Prostate gland (tissue), 2 donors: Measurements from ENCODE around the gene GYG1.

Source experiments
- POLR2A ChIP-seq: fragments of 450-650 bp; IDR thresholded peaks from one replicate; pipeline ENCODE4 v1.6.1; 2016; ENCODE audit warnings: antibody characterized with exemption, mild to moderate bottlenecking
- POLR2AphosphoS5 ChIP-seq: sonication (generic); formaldehyde crosslinking; IDR thresholded peaks from one replicate; pipeline ENCODE4 v1.6.1; 2017; ENCODE audit warnings: antibody characterized with exemption
- TF ChIP-seq, protein P1 (sequence below), 4 experiments: fragments of 200-600 bp in 2 of 4; fragments of 450-650 bp in 2 of 4; sonication (generic) in 2 of 4; IDR thresholded peaks; 1 replicate in 3 of 4; 2 replicates in 1 of 4; pipeline ENCODE4 v1.5.1; 2016 to 2019; ENCODE audit warnings: antibody characterized with exemption in 4 of 4, mild to moderate bottlenecking in 2 of 4, moderate library complexity in 2 of 4

DNA sequence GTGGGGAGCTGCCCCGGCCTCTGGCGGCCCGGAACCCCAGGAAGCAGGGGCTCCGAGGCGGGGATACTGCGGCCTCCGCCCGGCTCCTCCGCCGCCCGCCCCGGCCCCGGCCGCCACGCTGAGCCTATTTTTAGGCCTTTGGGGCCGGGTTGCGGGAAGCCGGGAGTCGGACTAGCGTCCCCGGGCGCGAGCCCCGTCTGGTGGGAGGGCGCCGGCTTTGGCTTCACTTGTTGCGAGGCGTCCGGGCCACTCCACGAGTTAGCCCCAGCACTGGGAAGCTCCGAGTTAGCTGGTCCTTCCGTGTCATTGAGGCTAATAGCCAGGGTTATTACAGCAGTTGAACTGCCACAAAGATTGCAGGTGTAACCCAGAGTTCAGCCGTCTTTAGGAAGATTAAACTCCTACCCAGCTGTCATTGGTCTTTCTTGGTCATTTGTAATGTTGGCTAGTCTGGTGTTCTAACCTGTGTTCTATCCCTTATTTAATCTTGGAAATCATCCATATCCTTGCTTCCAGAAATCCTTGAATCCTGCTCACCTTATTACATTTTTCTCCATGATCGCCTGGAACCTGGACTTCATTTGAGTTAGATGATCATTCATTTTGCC, 791 bp downstream of the GYG1 start:
- TF ChIP-seq POLR2A (no peak), POLR2AphosphoS5 (no peak)
- TF ChIP-seq, protein P1, sequence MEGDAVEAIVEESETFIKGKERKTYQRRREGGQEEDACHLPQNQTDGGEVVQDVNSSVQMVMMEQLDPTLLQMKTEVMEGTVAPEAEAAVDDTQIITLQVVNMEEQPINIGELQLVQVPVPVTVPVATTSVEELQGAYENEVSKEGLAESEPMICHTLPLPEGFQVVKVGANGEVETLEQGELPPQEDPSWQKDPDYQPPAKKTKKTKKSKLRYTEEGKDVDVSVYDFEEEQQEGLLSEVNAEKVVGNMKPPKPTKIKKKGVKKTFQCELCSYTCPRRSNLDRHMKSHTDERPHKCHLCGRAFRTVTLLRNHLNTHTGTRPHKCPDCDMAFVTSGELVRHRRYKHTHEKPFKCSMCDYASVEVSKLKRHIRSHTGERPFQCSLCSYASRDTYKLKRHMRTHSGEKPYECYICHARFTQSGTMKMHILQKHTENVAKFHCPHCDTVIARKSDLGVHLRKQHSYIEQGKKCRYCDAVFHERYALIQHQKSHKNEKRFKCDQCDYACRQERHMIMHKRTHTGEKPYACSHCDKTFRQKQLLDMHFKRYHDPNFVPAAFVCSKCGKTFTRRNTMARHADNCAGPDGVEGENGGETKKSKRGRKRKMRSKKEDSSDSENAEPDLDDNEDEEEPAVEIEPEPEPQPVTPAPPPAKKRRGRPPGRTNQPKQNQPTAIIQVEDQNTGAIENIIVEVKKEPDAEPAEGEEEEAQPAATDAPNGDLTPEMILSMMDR (IDR thresholded peaks at IDR 0.05): no peak
